ENCODE data around the gene ATM. TPM values are rescaled to one million over a fixed set of nuclear protein-coding genes. Genes with fewer than 3 reads are reported as not detected.

The ATM gene
- total and polyA plus RNA-seq, 2 experiments from 2014 or later, result 7.5 to 43.0 TPM

DNA sequence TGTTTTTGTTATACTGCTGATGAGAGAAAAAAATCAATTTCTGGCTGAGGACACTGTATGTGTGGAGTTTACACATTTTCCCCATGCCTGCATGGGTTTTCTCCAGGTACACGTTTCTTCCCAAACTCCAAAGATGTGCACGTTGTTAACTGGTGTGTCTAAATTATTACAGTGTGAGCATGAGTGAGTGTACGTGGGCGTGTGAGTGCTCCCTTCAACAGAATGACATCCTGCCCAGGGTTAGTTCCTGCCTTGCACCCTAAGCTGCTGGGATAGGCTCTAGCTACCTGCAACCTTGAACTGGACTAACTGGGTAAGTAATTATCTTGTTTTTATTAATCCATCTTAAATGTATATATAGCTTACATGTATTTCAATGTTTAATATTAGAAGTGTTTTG lies 5.9 kb upstream of the ATM start:
- H3K27me3 ChIP-seq, result no peaks in the 10 kb centered on the region
- no peaks in the 10 kb centered on the region for H3K9me2 ChIP-seq (replicated peaks; ENCODE audit: insufficient read depth)
- no peak overlapping the region for H3K4me3 ChIP-seq
- no peak overlapping the region for H3K4me2 ChIP-seq
- H2AFZ ChIP-seq, result no peak overlapping the region
- H3K4me1 ChIP-seq (ENCODE audit: insufficient read depth), result peaks cover 5% of the 10 kb centered on the region
- peaks cover 87% of the 10 kb centered on the region for H3K79me2 ChIP-seq
- TF ChIP-seq CTCF (IDR thresholded peaks at IDR 0.05; ENCODE audit: poor library complexity) (no peak), EZH2phosphoT487 (IDR thresholded peaks at IDR 0.05; ENCODE audit: low read depth, severe bottlenecking, unreplicated experiment) (no peak), EZH2 (IDR thresholded peaks at IDR 0.05; ENCODE audit: borderline replicate concordance) (no peak)
- no peak for DNase-seq (ENCODE audit: low spot score)
- H3K27ac ChIP-seq, result no peak overlapping the region
- H4K20me1 ChIP-seq (ENCODE audit: insufficient read depth, poor library complexity, severe bottlenecking), result no peaks in the 10 kb centered on the region
- no peaks in the 10 kb centered on the region for H3K9me3 ChIP-seq (ENCODE audit: low read depth)
- 85% methylated on average over 4 of the region's 4 CpGs for WGBS (ENCODE audit: low lambda C conversion rate, missing lambda C conversion rate)
- no peaks in the 10 kb centered on the region for H3K36me3 ChIP-seq (replicated peaks; ENCODE audit: insufficient read depth, low read depth)

DNA sequence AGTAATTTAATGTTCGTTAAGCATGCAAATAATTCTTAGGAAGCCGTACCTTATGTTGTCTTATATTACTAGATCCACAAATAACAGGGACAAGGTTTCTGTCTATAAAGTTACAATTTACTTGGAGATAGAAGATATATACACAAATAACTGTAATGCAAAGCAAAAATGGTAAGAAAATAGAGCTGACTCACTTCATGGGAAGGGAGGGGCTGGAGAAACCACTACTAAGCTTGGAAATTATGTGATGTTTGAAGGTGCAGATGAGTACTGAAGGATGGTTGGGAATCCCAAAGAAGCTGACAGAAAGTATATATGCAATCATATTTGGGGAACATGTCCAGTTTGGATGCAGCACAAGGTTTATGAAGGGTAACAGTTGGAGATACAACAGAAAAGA lies 4.4 kb upstream of the ATM start:
- no peak for TF ChIP-seq EZH2 (IDR thresholded peaks at IDR 0.05; ENCODE audit: borderline replicate concordance)
- no peak for TF ChIP-seq EZH2phosphoT487 (IDR thresholded peaks at IDR 0.05; ENCODE audit: low read depth, severe bottlenecking, unreplicated experiment)
- TF ChIP-seq CTCF (IDR thresholded peaks at IDR 0.05; ENCODE audit: poor library complexity), result no peak
- H3K9me2 ChIP-seq (replicated peaks; ENCODE audit: insufficient read depth), result no peaks in the 10 kb centered on the region
- DNase-seq (ENCODE audit: low spot score), result no peak
- peaks cover 78% of the 10 kb centered on the region for H3K79me2 ChIP-seq
- no peak overlapping the region for H2AFZ ChIP-seq
- H3K9me3 ChIP-seq (ENCODE audit: low read depth), result no peaks in the 10 kb centered on the region
- H3K27me3 ChIP-seq, result no peaks in the 10 kb centered on the region
- no peak overlapping the region for H3K27ac ChIP-seq
- no peaks in the 10 kb centered on the region for H3K36me3 ChIP-seq (replicated peaks; ENCODE audit: insufficient read depth, low read depth)
- WGBS (ENCODE audit: low lambda C conversion rate, missing lambda C conversion rate), result 95% methylated on average over 2 of the region's 2 CpGs
- H3K4me3 ChIP-seq, result no peak overlapping the region
- H3K4me2 ChIP-seq, result no peak overlapping the region
- peaks cover 5% of the 10 kb centered on the region for H3K4me1 ChIP-seq (ENCODE audit: insufficient read depth)
- H4K20me1 ChIP-seq (ENCODE audit: insufficient read depth, poor library complexity, severe bottlenecking), result no peaks in the 10 kb centered on the region

DNA sequence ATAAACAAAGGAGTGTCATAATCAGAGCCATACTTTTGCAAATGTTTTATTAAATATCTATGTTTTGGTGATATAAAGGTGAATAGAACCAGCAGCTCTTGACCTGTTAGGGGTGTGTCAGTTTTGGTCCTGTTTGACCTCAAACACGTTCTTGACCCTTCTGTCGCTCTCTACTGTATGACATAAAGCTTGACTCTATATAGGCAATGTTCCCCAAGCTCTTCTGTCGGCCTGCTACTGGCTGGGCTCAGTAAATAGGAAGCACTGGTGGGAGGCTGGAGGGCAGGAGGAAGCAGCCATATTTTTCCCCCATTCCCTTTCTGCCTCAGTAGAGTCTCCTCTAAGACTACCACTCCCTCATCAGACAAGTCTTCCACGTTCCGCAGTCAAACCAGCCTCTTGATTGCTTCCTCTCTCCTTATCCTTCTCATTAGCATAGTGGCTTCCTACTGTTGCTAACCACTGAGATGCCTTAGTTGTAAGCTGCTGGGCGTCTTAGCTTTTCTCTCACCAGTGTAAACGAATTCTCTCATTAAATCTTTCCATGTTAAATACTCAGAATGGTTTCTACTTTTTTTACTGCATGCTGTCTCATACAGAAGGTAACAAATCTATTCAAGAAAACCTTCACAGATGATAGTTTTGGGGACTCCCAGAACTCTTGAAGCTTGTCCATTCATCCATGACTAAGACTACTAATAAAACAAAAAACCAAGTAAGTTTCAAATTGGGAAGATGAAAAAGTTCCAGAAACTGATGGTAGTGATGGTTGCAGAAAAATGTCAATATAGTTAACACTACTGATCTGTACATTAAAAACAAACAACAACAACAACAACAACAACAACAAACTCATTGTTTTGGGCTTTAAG lies 3.7 kb upstream of the ATM start:
- no peak overlapping the region for H2AFZ ChIP-seq
- 72% methylated on average over 7 of the region's 7 CpGs for WGBS (ENCODE audit: low lambda C conversion rate, missing lambda C conversion rate)
- H3K4me3 ChIP-seq, result no peak overlapping the region
- H3K4me2 ChIP-seq, result no peak overlapping the region
- no peak overlapping the region for H3K27ac ChIP-seq
- no peaks in the 10 kb centered on the region for H3K9me3 ChIP-seq (ENCODE audit: low read depth)
- H3K9me2 ChIP-seq (replicated peaks; ENCODE audit: insufficient read depth), result no peaks in the 10 kb centered on the region
- peaks cover 9% of the 10 kb centered on the region for H3K4me1 ChIP-seq (ENCODE audit: insufficient read depth)
- H3K27me3 ChIP-seq, result no peaks in the 10 kb centered on the region
- peaks cover 76% of the 10 kb centered on the region for H3K79me2 ChIP-seq
- no peak for DNase-seq (ENCODE audit: low spot score)
- TF ChIP-seq CTCF (IDR thresholded peaks at IDR 0.05; ENCODE audit: poor library complexity) (no peak), EZH2 (IDR thresholded peaks at IDR 0.05; ENCODE audit: borderline replicate concordance) (no peak), EZH2phosphoT487 (IDR thresholded peaks at IDR 0.05; ENCODE audit: low read depth, severe bottlenecking, unreplicated experiment) (no peak)
- no peaks in the 10 kb centered on the region for H3K36me3 ChIP-seq (replicated peaks; ENCODE audit: insufficient read depth, low read depth)
- no peaks in the 10 kb centered on the region for H4K20me1 ChIP-seq (ENCODE audit: insufficient read depth, poor library complexity, severe bottlenecking)

Measured in hepatocyte (in vitro differentiated cells).